HL-60/S4 treated with retinoic acid at 250 ng/mL for 4 days and 3 days (cell line): ENCODE measurements around the gene ZNF814.
"Not testable (repeated sequence)": the region's sequence is repeated elsewhere in the genome, so short reads cannot be mapped to it uniquely, and the experiment has no call there.

Experiments used
- in situ Hi-C: fragments of 300-500 bp; cut with MboI; formaldehyde crosslinking; loops from 2 replicates; pipeline ENCODE4 v1.7.0; 2022; ENCODE audit warnings: low sequenced_read_pairs

ZNF814 gene

DNA sequence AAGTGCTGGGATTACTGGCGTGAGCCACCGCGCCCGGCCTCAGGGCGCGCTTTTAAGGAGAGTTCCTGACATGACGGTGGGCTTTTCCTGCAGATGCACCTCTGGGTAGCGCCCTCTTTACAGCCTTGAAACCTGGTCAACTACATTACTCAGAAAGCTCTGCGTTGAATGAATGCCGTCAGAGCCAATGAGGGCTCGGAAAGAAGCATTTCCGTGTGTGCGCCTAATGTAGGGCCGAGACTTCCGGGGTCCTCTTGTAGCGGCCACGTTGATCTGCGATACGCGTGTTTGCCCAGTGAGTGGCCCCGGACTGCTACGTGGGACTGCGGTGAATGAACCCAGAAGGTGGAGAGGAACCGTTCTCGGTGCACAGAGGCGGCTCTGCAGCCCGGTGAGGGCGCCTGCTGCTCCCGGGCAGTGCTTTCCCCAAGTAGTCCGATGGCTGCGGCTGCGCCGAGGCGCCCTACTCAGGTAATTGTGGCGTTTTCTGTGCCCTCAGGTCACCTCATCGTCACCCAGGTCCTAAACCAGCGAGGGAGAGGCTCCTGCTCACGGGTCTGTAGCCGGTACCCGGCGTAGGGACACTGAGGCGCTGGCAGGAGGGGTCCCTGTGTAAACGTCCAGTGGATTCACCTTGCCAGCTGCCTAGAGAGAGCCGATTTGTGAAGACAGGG is 69.2 kb downstream of the ZNF814 start:
- in situ Hi-C loops: no loop called here

GRCh38 chr19:57818378-57818777 is 70.5 kb downstream of the ZNF814 start:
- in situ Hi-C loops: no loop called here

DNA sequence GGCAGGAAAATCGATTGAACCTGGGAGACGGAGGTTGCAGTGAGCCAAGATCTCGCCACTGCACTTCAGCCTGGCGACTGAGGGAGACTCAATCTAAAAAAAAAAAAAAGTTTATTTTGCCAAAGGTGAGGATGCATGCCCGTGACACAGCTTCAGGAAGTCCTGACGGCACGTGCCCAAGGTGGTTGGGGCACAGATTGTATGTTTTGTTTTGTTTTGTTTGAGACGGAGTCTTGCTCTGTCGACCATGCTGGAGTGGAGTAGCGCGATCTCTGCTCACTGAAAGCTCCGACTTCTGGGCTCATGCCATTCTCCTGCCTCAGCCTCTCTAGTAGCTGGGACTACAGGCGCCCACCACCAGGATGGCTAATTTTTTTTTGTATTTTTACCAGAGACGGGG is 70.9 kb downstream of the ZNF814 start:
- in situ Hi-C loops: no loop called here

DNA sequence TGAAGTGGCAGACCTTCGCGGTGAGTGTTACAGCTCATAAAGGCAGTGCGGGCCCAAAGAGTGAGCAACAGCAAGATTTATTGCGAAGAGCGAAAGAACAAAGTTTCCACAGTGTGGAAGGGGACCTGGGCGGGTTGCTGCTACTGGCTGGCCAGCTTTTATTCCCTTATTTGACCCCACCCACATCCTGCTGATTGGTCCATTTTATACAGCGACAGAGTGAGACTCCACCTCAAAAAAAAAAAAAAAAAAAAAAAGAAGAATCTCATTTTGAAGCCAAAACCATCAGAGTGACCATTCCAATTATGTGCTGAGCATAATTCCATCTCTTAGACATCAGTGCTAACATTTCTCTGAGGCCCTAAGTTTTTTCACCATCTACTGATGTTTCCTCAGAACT is 72.2 kb downstream of the ZNF814 start:
- in situ Hi-C loops: no loop called here

GRCh38 chr19:57815247-57816075 is 73.4 kb downstream of the ZNF814 start:
- in situ Hi-C loops: no loop called here

DNA sequence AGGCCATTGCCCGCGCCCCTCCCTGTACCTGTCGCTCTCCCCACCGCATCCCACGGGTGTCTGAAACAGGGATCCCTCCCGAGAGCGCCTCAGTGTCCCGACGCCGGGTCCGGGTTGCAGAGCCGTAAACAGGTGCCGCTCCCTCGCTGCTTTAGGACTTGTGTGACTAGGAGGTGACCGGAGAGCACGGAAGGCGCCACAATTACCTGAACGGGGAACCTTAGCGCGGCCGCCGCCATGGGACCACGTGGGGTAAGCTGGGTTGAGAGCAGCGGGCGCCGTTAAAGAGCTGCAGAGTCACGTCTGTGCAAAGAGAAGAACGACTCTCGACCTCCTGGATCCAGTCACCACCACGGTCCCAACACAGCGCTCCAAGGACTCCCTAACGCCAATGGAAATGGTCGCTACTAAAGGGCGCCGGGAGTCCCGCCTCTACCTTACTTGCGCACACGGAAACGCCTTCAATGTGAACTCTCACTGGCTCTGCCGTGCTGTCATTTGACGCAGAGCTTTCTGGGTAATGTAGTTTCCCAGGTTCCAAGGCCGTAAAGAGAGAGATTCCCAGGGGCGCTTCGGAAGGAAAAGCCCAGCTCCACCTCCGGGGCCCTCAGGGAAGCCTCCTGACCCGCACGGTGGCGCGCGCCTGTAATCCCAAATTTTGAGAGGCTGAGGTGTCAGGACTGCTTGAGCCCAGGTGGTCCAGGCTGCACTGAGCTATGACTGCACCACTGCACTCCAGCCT is 74.2 kb downstream of the ZNF814 start, which contains the start of gene ZNF552:
ZNF552 (minus strand) TSS at position 409 of the 742 bp plus-strand sequence; CDS start at position 239, 170 bp downstream.
- in situ Hi-C loops: no loop called here

DNA sequence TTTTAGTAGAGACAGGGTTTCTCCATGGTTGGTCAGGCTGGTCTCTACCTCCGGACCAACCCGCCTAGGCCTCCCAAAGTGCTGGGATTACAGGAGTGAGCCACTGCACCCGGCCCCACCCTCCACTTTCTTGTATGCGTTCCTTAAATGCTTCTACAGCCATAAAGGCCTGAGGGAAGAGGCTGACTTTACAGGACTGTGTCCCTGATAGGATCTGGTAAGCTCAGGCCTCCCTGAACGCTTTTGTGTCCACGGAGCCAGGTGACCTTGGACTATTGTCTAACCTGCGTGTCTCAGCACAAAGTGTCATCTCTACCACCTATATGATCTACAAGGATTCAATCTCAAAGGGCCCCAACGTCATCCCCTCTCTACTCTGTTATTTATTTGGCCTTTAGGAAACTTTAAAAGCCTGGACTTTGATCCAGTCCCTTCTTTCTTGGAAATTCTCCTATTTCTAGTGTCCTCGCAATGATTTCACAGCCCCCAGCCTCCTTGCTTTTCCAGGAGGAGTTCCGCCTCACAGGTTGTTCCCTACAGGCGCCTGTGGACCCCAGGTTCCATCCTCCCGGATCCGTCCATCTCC is 74.8 kb downstream of the ZNF814 start:
- in situ Hi-C loops: no loop called here

GRCh38 chr19:57812975-57813820 is 75.6 kb downstream of the ZNF814 start:
- in situ Hi-C loops: not testable (repeated sequence)

DNA sequence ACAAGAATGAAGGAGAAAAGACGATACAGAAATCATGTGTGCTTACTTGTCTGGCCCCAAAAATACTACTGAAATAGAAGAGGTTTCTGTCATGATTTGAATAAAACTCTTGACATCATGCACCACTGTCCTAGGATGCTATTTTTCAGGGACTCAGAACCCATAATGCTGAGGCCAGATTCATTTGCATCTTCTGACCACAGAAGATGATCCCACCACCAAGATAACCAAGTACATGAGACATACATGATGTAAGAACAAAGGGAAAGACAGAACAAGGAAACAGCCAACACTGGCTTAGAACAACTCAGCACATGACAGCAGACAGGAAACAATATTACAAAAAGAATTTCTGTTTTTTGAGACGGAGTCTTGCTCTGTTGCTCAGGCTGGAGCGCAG is 76.6 kb downstream of the ZNF814 start:
- in situ Hi-C loops: no loop called here

DNA sequence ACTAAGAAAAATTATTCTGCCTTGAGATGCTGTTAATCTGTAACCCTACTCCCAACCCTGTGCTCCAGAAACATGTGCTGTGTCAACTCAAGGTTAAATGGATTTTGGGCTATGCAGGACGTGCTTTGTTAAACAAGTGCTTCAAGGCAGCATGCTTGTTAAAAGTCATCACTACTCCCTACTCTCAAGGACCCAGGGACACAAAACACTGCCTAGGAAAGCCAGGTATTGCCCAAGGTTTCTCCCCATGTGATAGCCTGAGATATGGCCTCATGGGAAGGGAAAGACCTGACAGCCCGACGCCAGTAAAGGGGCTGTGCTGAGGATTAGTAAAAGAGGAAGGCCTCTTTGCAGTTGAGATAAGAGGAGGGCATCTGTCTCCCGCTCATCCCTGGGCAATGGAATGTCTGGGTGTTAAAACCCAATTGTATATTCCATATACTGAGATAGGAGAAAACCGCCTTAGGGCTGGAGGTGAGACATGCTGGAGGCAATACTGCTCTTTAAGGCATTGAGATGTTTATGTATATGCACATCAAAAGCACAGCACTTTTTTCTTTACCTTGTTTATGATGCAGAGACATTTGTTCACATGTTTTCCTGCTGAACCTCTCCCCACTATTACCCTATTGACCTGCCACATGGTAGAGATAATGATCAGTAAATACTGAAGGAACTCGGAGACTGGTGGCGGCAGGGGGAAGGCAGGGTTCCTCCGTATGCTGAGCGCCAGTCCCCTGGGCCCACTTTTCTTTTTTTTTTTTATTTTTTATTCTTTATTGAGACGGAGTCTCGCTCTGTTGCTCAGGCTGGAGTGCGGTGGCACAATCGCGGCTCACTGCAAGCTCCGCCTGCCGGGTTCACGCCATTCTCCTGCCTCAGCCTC is 78.2 kb downstream of the ZNF814 start:
- in situ Hi-C loops: not testable (repeated sequence)

DNA sequence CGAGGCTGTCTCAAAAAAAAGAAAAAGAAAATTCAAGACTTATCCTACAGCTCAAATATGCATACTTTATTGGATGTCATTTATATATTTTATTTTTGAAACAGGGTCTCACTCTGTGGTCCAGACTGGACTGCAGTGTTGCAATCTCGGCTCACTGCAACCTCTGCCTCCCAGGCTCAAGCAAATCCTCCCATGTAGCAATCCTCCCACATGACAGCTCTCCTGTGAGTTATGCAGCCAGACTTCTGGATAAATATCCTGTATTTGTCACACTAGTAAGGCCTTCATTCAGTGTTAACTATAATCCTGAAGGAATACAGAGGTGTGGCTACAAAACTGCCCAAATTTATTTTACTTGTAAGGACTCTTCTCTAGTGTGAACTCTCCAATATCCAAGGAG is 81.3 kb downstream of the ZNF814 start:
- in situ Hi-C loops: no loop called here

DNA sequence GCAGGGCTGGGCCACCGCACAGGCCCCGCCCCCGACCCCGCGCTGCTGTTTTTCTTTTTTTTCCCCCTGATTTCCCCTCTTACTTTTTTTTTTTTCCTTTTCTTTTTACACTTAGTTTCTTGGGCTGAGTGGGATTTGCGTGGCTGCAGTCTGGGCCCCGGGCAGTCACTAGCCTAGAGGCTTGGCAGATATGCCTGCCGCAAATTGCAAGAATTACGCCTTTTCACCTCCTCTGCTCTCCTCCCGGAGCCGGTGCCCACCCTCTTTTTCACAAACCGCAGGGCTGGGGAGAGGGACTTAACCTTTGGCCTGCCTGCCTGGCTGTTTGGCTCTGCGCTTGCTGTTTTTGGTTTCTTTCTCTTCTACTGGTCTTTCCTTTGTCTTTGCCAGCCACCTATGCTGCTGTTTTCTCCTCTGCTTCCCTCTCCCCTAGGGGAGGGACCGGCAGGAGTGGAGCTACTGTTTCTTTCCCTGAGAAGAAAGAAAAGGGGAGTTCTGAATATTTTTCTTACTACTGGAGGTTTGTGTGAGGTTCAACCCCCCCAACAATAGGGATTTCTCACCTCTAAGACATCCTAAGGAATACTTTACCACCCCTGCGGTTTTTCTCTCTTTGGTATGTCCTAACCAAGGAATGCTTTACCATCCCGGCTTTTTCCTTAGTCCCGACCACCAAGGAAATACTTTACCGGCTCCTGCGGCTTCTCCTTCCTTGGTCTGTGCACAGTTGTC is 85.1 kb downstream of the ZNF814 start:
- in situ Hi-C loops: no loop called here

DNA sequence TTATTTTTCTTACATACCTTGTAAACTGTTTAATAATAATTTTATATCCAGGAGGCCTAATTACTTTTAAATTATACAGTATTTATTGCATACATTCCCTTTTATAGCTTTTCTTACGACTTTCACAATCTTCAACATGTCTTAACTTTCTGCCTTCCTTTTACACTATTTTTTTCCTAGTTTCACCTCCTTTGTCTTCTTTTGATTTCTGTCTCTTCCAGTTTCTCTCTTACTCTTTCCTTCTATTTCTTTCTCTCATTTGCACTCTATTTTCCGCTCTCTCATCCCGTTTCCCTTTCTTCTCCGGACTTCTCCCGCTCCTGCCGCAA is 85.6 kb downstream of the ZNF814 start:
- in situ Hi-C loops: no loop called here

GRCh38 chr19:57802269-57802668 is 86.6 kb downstream of the ZNF814 start:
- in situ Hi-C loops: no loop called here

DNA sequence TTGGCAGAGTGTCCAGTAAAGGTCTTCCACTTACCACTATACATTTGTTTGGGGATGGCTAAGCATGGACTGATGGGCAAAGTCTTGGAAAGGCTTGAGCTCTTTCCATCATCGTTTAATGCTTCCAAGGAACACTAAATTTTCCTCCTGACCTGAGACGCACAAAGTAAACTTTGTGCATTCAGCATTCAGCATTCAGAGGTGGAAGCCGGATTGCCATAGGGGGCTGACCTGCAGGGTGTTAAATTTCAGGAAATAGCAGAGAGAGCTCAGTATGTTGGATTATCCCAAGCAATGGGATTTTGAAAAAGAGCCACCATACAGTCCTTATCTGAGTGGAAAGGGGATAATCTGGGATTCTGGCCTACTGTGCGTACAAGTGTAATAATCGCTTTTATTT is 88.1 kb downstream of the ZNF814 start:
- in situ Hi-C loops: no loop called here
